Measurements from ENCODE around the gene SNAPIN.

DNA sequence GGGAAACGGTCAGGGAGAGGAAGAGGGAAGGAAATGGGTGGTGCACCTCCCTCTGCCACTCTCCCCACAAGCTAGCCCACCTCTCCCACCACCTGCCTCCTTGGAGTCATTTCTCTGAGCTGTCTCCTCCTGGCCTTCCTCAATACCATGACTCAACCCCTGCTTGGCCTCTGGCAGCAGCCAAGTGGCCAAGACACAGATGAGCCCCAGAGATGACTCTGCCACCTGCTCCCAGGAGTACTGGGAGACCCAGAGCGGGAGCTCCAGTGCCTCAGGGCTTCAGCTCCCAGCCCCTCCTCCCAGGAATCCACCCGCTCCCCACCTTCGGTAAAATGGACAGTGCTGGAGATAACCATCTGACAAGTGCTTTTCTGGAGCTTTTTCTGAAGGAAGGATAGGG lies 48.2 kb upstream of the SNAPIN start:
- TF ChIP-seq, protein P1, sequence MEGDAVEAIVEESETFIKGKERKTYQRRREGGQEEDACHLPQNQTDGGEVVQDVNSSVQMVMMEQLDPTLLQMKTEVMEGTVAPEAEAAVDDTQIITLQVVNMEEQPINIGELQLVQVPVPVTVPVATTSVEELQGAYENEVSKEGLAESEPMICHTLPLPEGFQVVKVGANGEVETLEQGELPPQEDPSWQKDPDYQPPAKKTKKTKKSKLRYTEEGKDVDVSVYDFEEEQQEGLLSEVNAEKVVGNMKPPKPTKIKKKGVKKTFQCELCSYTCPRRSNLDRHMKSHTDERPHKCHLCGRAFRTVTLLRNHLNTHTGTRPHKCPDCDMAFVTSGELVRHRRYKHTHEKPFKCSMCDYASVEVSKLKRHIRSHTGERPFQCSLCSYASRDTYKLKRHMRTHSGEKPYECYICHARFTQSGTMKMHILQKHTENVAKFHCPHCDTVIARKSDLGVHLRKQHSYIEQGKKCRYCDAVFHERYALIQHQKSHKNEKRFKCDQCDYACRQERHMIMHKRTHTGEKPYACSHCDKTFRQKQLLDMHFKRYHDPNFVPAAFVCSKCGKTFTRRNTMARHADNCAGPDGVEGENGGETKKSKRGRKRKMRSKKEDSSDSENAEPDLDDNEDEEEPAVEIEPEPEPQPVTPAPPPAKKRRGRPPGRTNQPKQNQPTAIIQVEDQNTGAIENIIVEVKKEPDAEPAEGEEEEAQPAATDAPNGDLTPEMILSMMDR (IDR thresholded peaks at IDR 0.05 in 2 of 3, conservative IDR thresholded peaks at IDR 0.05 in 1 of 3; ENCODE audit: borderline replicate concordance in 1 of 3, insufficient read depth in 1 of 3, low read depth in 2 of 3, low read length in 2 of 3): no peak
- TF ChIP-seq YY1 (IDR thresholded peaks at IDR 0.05; ENCODE audit: extremely low read depth, insufficient replicate concordance, low read depth, low read length) (no peak), TCF7L2 (IDR thresholded peaks at IDR 0.05; ENCODE audit: borderline replicate concordance, extremely low read depth, insufficient read depth, insufficient read length) (no peak), ZBTB33 (IDR thresholded peaks at IDR 0.05; ENCODE audit: extremely low read depth, insufficient replicate concordance, low read length) (no peak)
